Measurements from ENCODE around the gene HBG2.
A peak's percentile ranks its signal among the peaks of the same experiment; 100 is the strongest.

HBG2 gene

GRCh38 chr11:5227681-5228080, 26.9 kb downstream of the HBG2 start:
- DNase-seq: no peak

GRCh38 chr11:5226732-5227310, 27.8 kb downstream of the HBG2 start, which contains the start of gene HBB:
TSS of gene HBB (minus strand) at chr11:5227071. CDS start at chr11:5227021, 50 bp downstream.
- no peak for DNase-seq

- no peak for DNase-seq
Observed at GRCh38 chr11:5225480-5225871, 29.1 kb downstream of the HBG2 start.

GRCh38 chr11:5224538-5225479, 29.8 kb downstream of the HBG2 start:
- DNase-seq: no peak

- no peak for DNase-seq
Observed at GRCh38 chr11:5223686-5224085, 30.9 kb downstream of the HBG2 start.

- no peak for DNase-seq
Observed at GRCh38 chr11:5223146-5223545, 31.4 kb downstream of the HBG2 start.

- no peak for DNase-seq
Observed at GRCh38 chr11:5210376-5210885, 44.1 kb downstream of the HBG2 start.

- DNase-seq: peak; percentile 59
Observed at GRCh38 chr11:5204787-5205186, 49.8 kb downstream of the HBG2 start.

- DNase-seq: no peak
Observed at GRCh38 chr11:5203366-5203765, 51.2 kb downstream of the HBG2 start.

Measured in fibroblast of skin of back (primary cell).